ENCODE data around the gene MEIS3.

Gene MEIS3

DNA sequence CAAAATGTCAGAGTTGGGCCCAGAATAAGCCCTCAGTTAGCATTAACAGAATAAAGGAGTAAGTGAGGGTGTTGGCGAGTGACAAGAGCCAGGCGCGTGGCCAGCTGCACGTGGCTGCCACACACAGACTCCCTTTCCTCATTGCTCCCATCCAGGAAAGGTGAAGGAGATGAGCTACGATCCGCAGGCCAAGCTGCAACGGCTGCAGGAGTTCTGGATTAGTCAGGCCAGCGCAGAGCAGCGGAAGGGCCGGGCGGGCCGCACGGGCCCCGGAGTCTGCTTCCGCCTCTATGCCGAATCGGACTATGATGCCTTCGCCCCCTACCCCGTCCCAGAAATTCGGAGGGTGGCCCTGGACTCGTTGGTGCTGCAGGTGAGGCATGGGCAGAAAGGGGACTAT is 57.0 kb downstream of the MEIS3 start:
- no peak for DNase-seq (ENCODE audit: low spot score)

- no peak for DNase-seq (ENCODE audit: low spot score)
Observed at GRCh38 chr19:47358936-47359335, 60.4 kb downstream of the MEIS3 start.

GRCh38 chr19:47357788-47358680 is 61.3 kb downstream of the MEIS3 start:
- no peak for DNase-seq (ENCODE audit: low spot score)

GRCh38 chr19:47356900-47357299 is 62.4 kb downstream of the MEIS3 start:
- no peak for DNase-seq (ENCODE audit: low spot score)

DNA sequence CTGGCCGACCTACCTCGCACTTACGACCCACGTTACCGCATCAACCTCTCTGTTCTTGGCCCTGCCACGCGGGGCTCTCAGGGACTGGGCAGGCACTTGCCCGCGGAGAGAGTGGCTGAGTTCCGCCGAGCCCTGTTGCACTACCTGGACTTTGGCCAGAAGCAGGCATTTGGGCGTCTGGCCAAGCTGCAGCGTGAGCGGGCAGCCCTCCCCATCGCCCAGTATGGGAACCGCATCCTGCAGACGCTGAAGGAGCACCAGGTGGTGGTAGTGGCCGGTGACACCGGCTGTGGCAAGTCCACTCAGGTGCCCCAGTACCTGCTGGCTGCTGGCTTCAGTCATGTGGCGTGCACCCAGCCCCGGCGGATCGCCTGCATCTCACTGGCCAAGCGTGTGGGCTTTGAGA is 66.0 kb downstream of the MEIS3 start:
- no peak for DNase-seq (ENCODE audit: low spot score)
